H1 (cell line): ENCODE data around the gene METAP1D. TPM values are rescaled to one million over a fixed set of nuclear protein-coding genes. Genes with fewer than 3 reads are reported as not detected.

Experiments used
- CBX8 ChIP-seq: fragments of 300-800, 300-1000 bp; sonication (generic); IDR thresholded peaks from 2 replicates; pipeline ENCODE4 v1.7.1; 2016; ENCODE audit warnings: low read depth, low read length, borderline replicate concordance
- CEBPB ChIP-seq: IDR thresholded peaks from 2 replicates; pipeline ENCODE4 v1.6.1; 2012; ENCODE audit warnings: low read depth, low read length
- CHD1 ChIP-seq: IDR thresholded peaks from 2 replicates; pipeline ENCODE4 v1.6.1; 2012; ENCODE audit warnings: low read depth, low read length, improper control_type of control experiment
- KDM4A ChIP-seq: IDR thresholded peaks from one replicate; pipeline ENCODE4 v1.7.1; 2012; ENCODE audit warnings: low read depth, mild to moderate bottlenecking, moderate library complexity, low read length, inconsistent platforms; ENCODE audit not compliant: severe bottlenecking
- NANOG ChIP-seq: IDR thresholded peaks from 2 replicates; pipeline ENCODE4 v1.6.1; 2011; ENCODE audit warnings: low read length, low read depth, mild to moderate bottlenecking, inconsistent platforms; ENCODE audit not compliant: insufficient read depth, poor library complexity, severe bottlenecking
- NRF1 ChIP-seq: IDR thresholded peaks from 2 replicates; pipeline ENCODE4 v1.6.1; 2011; ENCODE audit warnings: mild to moderate bottlenecking, low read depth, low read length, improper control_type of control experiment
- RAD21 ChIP-seq, 2 experiments: IDR thresholded peaks in 1 of 2; conservative IDR thresholded peaks in 1 of 2; 2 replicates each; pipeline ENCODE4 v1.6.1; 2011; ENCODE audit warnings: low read depth in 2 of 2, low read length in 2 of 2, improper control_type of control experiment in 1 of 2, inconsistent platforms in 1 of 2, mild to moderate bottlenecking in 1 of 2, moderate library complexity in 1 of 2
- SIX5 ChIP-seq: IDR thresholded peaks from 2 replicates; pipeline ENCODE4 v1.6.1; 2011; ENCODE audit warnings: mild to moderate bottlenecking, low read depth, low read length
- SP4 ChIP-seq: IDR thresholded peaks from 2 replicates; pipeline ENCODE4 v1.6.1; 2012; ENCODE audit warnings: low read length, inconsistent platforms
- polyA plus RNA-seq, 7 experiments: library from polyadenylated mRNA; depleted of rRNA in 3 of 7; stranded (reverse) in 5 of 7; unstranded in 2 of 7; fragments of >200 nt in 5 of 7; fragments of 200-250 nt in 2 of 7; gene quantifications; 1 replicate in 5 of 7; 2 replicates in 1 of 7; 4 replicates in 1 of 7; pipeline versions ENCODE4 v1.2.1 to v1.2.3, GENCODE V29; 2011 to 2013; ENCODE audit warnings: missing spikeins in 2 of 7, mixed read lengths in 2 of 7
- total RNA-seq: library from RNA; stranded (reverse); fragmentation: NEBNext Ultra II Directional; extraction: Animal tissue kit (Norgen Biotek cat#: 25700); gene quantifications from 2 replicates; pipeline ENCODE4 v1.2.1, GENCODE V29; 2021
- TF ChIP-seq, protein P1 (sequence below): fragments of 300-600 bp; sonication (generic); IDR thresholded peaks from 2 replicates; pipeline ENCODE4 v1.7.1; 2012; ENCODE audit warnings: low read length, moderate library complexity, mild to moderate bottlenecking, inconsistent platforms; ENCODE audit not compliant: insufficient replicate concordance

The METAP1D gene
- total and polyA plus RNA-seq, 2 of the 8 experiments (the other 6 are each of a cell fraction or from before 2014, with no cell fraction given): 3.9 to 6.2 TPM

DNA sequence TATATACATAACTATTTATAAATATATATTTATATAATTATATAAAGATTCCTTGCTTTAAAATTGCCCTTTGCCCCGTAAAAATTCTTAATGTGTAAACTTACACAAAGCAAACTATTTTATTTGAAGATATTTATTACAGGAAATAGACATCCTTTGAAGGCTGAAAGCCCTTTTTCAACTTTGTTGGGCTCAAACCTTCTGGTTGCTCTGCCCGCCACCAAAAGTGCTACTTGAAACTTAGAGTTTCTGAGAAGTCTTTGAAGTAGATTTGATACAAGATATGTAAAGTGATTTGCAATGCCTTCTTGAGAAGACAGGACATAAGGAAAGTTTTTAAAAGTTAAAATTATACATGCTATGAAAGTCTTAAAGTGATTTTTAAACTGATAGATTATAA lies 36.6 kb upstream of the METAP1D start (continued):
- no peak for TF ChIP-seq NANOG
- no peak for TF ChIP-seq CHD1
- TF ChIP-seq SIX5: no peak
- no peak for TF ChIP-seq KDM4A
- TF ChIP-seq SP4: no peak
- no peak for TF ChIP-seq NRF1
- TF ChIP-seq CBX8: no peak
- TF ChIP-seq, protein P1, sequence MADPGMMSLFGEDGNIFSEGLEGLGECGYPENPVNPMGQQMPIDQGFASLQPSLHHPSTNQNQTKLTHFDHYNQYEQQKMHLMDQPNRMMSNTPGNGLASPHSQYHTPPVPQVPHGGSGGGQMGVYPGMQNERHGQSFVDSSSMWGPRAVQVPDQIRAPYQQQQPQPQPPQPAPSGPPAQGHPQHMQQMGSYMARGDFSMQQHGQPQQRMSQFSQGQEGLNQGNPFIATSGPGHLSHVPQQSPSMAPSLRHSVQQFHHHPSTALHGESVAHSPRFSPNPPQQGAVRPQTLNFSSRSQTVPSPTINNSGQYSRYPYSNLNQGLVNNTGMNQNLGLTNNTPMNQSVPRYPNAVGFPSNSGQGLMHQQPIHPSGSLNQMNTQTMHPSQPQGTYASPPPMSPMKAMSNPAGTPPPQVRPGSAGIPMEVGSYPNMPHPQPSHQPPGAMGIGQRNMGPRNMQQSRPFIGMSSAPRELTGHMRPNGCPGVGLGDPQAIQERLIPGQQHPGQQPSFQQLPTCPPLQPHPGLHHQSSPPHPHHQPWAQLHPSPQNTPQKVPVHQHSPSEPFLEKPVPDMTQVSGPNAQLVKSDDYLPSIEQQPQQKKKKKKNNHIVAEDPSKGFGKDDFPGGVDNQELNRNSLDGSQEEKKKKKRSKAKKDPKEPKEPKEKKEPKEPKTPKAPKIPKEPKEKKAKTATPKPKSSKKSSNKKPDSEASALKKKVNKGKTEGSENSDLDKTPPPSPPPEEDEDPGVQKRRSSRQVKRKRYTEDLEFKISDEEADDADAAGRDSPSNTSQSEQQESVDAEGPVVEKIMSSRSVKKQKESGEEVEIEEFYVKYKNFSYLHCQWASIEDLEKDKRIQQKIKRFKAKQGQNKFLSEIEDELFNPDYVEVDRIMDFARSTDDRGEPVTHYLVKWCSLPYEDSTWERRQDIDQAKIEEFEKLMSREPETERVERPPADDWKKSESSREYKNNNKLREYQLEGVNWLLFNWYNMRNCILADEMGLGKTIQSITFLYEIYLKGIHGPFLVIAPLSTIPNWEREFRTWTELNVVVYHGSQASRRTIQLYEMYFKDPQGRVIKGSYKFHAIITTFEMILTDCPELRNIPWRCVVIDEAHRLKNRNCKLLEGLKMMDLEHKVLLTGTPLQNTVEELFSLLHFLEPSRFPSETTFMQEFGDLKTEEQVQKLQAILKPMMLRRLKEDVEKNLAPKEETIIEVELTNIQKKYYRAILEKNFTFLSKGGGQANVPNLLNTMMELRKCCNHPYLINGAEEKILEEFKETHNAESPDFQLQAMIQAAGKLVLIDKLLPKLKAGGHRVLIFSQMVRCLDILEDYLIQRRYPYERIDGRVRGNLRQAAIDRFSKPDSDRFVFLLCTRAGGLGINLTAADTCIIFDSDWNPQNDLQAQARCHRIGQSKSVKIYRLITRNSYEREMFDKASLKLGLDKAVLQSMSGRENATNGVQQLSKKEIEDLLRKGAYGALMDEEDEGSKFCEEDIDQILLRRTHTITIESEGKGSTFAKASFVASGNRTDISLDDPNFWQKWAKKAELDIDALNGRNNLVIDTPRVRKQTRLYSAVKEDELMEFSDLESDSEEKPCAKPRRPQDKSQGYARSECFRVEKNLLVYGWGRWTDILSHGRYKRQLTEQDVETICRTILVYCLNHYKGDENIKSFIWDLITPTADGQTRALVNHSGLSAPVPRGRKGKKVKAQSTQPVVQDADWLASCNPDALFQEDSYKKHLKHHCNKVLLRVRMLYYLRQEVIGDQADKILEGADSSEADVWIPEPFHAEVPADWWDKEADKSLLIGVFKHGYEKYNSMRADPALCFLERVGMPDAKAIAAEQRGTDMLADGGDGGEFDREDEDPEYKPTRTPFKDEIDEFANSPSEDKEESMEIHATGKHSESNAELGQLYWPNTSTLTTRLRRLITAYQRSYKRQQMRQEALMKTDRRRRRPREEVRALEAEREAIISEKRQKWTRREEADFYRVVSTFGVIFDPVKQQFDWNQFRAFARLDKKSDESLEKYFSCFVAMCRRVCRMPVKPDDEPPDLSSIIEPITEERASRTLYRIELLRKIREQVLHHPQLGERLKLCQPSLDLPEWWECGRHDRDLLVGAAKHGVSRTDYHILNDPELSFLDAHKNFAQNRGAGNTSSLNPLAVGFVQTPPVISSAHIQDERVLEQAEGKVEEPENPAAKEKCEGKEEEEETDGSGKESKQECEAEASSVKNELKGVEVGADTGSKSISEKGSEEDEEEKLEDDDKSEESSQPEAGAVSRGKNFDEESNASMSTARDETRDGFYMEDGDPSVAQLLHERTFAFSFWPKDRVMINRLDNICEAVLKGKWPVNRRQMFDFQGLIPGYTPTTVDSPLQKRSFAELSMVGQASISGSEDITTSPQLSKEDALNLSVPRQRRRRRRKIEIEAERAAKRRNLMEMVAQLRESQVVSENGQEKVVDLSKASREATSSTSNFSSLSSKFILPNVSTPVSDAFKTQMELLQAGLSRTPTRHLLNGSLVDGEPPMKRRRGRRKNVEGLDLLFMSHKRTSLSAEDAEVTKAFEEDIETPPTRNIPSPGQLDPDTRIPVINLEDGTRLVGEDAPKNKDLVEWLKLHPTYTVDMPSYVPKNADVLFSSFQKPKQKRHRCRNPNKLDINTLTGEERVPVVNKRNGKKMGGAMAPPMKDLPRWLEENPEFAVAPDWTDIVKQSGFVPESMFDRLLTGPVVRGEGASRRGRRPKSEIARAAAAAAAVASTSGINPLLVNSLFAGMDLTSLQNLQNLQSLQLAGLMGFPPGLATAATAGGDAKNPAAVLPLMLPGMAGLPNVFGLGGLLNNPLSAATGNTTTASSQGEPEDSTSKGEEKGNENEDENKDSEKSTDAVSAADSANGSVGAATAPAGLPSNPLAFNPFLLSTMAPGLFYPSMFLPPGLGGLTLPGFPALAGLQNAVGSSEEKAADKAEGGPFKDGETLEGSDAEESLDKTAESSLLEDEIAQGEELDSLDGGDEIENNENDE: no peak
- TF ChIP-seq CEBPB: no peak
- TF ChIP-seq RAD21 (IDR thresholded peaks at IDR 0.05 in 1 of 2, conservative IDR thresholded peaks at IDR 0.05 in 1 of 2; ENCODE audit: low read depth in 2 of 2, low read length in 2 of 2): no peak
